ENCODE results near the gene ATXN3.

ATXN3 gene

DNA sequence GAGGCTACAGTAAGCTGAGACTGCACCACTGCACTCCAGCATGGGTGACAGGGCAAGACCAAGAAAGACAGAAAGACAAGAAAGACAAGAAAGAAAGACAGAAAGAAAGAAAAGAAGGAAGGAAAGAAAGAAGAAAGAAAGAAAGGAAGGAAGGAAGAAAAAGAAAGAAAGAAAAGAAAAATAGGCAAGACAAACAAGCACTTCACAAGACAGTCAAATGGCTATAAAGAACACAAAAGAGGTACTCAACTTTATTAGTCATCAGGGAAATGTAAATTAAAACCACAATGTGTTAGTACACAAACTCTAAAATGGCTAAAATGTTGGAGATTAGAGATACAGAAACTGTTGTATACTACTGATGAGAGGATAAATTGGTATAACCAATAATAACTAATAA is 6.6 kb downstream of the ATXN3 start:
- no peak overlapping the region for H3K4me3 ChIP-seq (ENCODE audit: low read depth, low read length)
- no peaks in the 10 kb centered on the region; the same call in 1 of the 2 replicates for H3K4me1 ChIP-seq (ENCODE audit: control insufficient read depth, insufficient read depth, low read length)
- ChIA-PET CTCF (no interaction called here), POLR2A (no interaction called here)
- no peak overlapping the region for H3K27ac ChIP-seq (ENCODE audit: extremely low read depth, low read depth, low read length)
- peaks cover 15% of the 10 kb centered on the region in 2 experiments for H3K36me3 ChIP-seq (ENCODE audit: control insufficient read depth in 2 of 2, insufficient read depth in 1 of 2, low read length in 2 of 2)
- no peaks in the 10 kb centered on the region for H3K9me3 ChIP-seq (ENCODE audit: control insufficient read depth, insufficient read depth, low read depth, low read length)
- TF ChIP-seq ZBTB48 (tag by site-specific recombination; IDR thresholded peaks at IDR 0.05) (no peak), ZNF747 (tag by site-specific recombination; IDR thresholded peaks at IDR 0.05) (no peak), ZNF2 (tag by site-specific recombination; IDR thresholded peaks at IDR 0.05) (no peak), GLI4 (tag by site-specific recombination; IDR thresholded peaks at IDR 0.05) (no peak), BCL11A (tag by site-specific recombination; IDR thresholded peaks at IDR 0.05; ENCODE audit: low read depth) (0 out of 2 replicates have a peak, but pooled peaks have one; percentile 23), FEZF1 (tag by site-specific recombination; IDR thresholded peaks at IDR 0.05) (peak; percentile 88), ZNF366 (tag by site-specific recombination; conservative IDR thresholded peaks at IDR 0.05) (peak; percentile 96), PRDM1 (tag by site-specific recombination; IDR thresholded peaks at IDR 0.05) (peak; percentile 55; the same call in 1 of the 2 replicates), ZNF423 (tag by site-specific recombination; IDR thresholded peaks at IDR 0.05) (no peak), ZNF292 (tag by site-specific recombination; IDR thresholded peaks at IDR 0.05; ENCODE audit: borderline replicate concordance, low read depth) (no peak), SP7 (tag by site-specific recombination; IDR thresholded peaks at IDR 0.05) (0 out of 2 replicates have a peak, but pooled peaks have one; percentile 12), ZNF530 (tag by site-specific recombination; IDR thresholded peaks at IDR 0.05; ENCODE audit: low read depth) (no peak)
- TF ChIP-seq, protein P1, sequence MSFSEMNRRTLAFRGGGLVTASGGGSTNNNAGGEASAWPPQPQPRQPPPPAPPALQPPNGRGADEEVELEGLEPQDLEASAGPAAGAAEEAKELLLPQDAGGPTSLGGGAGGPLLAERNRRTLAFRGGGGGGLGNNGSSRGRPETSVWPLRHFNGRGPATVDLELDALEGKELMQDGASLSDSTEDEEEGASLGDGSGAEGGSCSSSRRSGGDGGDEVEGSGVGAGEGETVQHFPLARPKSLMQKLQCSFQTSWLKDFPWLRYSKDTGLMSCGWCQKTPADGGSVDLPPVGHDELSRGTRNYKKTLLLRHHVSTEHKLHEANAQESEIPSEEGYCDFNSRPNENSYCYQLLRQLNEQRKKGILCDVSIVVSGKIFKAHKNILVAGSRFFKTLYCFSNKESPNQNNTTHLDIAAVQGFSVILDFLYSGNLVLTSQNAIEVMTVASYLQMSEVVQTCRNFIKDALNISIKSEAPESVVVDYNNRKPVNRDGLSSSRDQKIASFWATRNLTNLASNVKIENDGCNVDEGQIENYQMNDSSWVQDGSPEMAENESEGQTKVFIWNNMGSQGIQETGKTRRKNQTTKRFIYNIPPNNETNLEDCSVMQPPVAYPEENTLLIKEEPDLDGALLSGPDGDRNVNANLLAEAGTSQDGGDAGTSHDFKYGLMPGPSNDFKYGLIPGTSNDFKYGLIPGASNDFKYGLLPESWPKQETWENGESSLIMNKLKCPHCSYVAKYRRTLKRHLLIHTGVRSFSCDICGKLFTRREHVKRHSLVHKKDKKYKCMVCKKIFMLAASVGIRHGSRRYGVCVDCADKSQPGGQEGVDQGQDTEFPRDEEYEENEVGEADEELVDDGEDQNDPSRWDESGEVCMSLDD (tag by site-specific recombination; IDR thresholded peaks at IDR 0.05) = no peak
- TF ChIP-seq, protein P2, sequence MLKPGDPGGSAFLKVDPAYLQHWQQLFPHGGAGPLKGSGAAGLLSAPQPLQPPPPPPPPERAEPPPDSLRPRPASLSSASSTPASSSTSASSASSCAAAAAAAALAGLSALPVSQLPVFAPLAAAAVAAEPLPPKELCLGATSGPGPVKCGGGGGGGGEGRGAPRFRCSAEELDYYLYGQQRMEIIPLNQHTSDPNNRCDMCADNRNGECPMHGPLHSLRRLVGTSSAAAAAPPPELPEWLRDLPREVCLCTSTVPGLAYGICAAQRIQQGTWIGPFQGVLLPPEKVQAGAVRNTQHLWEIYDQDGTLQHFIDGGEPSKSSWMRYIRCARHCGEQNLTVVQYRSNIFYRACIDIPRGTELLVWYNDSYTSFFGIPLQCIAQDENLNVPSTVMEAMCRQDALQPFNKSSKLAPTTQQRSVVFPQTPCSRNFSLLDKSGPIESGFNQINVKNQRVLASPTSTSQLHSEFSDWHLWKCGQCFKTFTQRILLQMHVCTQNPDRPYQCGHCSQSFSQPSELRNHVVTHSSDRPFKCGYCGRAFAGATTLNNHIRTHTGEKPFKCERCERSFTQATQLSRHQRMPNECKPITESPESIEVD (tag by site-specific recombination; IDR thresholded peaks at IDR 0.05) = peak; percentile 10; the same call in 1 of the 2 replicates
- TF ChIP-seq, protein P3, sequence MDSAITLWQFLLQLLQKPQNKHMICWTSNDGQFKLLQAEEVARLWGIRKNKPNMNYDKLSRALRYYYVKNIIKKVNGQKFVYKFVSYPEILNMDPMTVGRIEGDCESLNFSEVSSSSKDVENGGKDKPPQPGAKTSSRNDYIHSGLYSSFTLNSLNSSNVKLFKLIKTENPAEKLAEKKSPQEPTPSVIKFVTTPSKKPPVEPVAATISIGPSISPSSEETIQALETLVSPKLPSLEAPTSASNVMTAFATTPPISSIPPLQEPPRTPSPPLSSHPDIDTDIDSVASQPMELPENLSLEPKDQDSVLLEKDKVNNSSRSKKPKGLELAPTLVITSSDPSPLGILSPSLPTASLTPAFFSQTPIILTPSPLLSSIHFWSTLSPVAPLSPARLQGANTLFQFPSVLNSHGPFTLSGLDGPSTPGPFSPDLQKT (IDR thresholded peaks at IDR 0.05; ENCODE audit: borderline replicate concordance, low read depth, low read length) = no peak
- TF ChIP-seq, protein P4, sequence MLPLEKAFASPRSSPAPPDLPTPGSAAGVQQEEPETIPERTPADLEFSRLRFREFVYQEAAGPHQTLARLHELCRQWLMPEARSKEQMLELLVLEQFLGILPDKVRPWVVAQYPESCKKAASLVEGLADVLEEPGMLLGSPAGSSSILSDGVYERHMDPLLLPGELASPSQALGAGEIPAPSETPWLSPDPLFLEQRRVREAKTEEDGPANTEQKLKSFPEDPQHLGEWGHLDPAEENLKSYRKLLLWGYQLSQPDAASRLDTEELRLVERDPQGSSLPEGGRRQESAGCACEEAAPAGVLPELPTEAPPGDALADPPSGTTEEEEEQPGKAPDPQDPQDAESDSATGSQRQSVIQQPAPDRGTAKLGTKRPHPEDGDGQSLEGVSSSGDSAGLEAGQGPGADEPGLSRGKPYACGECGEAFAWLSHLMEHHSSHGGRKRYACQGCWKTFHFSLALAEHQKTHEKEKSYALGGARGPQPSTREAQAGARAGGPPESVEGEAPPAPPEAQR (tag by site-specific recombination; IDR thresholded peaks at IDR 0.05) = no peak
- TF ChIP-seq, protein P5, sequence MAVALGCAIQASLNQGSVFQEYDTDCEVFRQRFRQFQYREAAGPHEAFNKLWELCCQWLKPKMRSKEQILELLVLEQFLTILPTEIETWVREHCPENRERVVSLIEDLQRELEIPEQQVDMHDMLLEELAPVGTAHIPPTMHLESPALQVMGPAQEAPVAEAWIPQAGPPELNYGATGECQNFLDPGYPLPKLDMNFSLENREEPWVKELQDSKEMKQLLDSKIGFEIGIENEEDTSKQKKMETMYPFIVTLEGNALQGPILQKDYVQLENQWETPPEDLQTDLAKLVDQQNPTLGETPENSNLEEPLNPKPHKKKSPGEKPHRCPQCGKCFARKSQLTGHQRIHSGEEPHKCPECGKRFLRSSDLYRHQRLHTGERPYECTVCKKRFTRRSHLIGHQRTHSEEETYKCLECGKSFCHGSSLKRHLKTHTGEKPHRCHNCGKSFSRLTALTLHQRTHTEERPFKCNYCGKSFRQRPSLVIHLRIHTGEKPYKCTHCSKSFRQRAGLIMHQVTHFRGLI (tag by site-specific recombination; IDR thresholded peaks at IDR 0.05) = no peak
- TF ChIP-seq, protein P6, sequence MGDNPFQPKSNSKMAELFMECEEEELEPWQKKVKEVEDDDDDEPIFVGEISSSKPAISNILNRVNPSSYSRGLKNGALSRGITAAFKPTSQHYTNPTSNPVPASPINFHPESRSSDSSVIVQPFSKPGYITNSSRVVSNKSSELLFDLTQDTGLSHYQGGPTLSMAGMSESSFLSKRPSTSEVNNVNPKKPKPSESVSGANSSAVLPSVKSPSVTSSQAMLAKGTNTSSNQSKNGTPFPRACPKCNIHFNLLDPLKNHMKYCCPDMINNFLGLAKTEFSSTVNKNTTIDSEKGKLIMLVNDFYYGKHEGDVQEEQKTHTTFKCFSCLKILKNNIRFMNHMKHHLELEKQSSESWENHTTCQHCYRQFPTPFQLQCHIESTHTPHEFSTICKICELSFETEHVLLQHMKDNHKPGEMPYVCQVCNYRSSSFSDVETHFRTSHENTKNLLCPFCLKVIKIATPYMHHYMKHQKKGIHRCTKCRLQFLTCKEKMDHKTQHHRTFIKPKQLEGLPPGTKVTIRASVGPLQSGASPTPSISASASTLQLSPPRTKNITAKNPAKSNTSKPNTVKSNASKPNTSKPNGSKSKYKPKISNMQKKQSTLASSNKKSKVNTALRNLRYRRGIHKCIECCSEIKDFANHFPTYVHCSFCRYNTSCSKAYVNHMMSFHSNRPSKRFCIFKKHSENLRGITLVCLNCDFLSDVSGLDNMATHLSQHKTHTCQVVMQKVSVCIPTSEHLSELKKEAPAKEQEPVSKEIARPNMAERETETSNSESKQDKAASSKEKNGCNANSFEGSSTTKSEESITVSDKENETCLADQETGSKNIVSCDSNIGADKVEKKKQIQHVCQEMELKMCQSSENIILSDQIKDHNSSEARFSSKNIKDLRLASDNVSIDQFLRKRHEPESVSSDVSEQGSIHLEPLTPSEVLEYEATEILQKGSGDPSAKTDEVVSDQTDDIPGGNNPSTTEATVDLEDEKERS (tag by site-specific recombination; IDR thresholded peaks at IDR 0.05) = no peak
- TF ChIP-seq, protein P7, sequence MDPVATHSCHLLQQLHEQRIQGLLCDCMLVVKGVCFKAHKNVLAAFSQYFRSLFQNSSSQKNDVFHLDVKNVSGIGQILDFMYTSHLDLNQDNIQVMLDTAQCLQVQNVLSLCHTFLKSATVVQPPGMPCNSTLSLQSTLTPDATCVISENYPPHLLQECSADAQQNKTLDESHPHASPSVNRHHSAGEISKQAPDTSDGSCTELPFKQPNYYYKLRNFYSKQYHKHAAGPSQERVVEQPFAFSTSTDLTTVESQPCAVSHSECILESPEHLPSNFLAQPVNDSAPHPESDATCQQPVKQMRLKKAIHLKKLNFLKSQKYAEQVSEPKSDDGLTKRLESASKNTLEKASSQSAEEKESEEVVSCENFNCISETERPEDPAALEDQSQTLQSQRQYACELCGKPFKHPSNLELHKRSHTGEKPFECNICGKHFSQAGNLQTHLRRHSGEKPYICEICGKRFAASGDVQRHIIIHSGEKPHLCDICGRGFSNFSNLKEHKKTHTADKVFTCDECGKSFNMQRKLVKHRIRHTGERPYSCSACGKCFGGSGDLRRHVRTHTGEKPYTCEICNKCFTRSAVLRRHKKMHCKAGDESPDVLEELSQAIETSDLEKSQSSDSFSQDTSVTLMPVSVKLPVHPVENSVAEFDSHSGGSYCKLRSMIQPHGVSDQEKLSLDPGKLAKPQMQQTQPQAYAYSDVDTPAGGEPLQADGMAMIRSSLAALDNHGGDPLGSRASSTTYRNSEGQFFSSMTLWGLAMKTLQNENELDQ (tag by site-specific recombination; IDR thresholded peaks at IDR 0.05; ENCODE audit: low read depth) = no peak
